Central memory CD4-positive, alpha-beta T cell (primary cell): ENCODE measurements around the gene ARHGAP42.
"Not testable (repeated sequence)": the region's sequence is repeated elsewhere in the genome, so short reads cannot be mapped to it uniquely, and the experiment has no call there.

Experiments used
- DNase-seq: peaks from one replicate; pipeline ENCODE4 v3.0.0; 2022

The ARHGAP42 gene

DNA sequence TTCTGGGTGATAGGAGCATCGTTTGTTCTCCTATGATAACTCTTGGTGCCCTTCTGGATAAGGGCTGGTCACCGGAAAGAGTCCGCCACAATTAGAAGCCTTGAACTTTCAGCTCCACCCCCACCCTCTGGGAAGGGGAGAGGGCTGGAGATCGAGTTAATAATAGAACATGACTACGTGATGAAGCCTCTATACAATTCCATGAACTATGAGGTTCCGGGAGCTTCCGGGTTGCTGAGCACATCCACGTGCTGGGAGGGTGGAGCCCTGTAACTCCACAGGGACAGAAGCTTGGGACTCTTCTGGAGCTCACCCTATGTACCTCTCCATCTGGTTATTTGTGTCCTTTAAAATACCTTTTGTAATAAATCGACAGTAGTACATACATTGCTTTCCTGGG is 40.3 kb downstream of the ARHGAP42 start:
- DNase-seq = no peak

DNA sequence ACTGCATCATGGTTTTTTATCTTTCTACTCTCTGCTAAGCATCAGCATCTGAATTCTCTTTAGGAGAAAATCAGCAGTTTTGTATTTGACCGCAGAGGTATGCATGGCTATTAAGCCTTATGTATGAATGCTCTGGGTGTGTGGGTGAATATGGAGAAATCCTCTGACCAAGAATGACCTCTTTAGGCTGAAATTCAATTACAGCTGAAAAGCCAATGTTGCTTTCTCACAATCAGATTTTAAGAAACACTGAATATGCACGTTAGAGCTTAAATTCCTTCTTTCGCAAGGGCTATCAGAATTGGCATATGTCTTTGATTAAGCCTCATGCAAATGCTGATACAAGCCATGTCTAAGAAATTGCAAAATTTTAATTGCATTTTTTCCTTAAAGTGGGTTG is 43.2 kb downstream of the ARHGAP42 start:
- no peak for DNase-seq

DNA sequence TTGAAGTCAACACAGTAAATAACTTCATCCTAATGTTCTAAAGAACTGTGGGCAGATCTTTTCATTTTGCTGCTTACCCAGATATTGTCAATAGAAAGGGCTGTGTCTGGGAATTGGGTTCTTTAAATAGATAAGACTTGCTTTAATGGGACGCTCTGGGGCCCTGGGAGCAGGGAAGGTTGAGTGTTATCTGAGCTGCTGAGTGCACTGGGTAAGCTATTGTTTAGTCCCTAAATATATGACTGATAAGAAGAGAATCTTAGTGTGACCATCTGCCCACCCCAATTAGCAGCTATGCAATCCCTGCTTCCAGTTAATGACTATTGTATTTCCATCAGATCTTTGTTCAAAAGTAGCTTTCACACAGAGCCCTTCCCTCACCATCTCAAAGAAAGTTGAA is 44.4 kb downstream of the ARHGAP42 start:
- DNase-seq = no peak

DNA sequence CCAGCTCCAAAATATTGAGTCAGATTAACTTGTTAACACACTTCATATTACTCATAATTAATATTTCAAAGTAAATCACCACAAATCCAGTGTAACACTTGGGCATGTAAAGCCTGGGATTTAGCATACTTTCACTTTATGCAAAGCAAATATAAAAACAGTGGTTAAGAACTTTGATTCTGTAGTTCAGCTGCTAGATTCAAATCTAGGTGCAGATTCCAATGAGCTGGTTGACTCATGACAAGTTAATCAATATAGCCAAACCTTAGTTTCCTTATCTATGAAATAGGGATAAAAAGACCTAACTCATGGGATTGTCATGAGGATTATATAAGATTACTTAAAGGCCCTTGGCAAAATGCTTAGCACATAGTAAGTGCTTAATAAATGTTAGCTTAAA is 45.9 kb downstream of the ARHGAP42 start:
- no peak for DNase-seq

DNA sequence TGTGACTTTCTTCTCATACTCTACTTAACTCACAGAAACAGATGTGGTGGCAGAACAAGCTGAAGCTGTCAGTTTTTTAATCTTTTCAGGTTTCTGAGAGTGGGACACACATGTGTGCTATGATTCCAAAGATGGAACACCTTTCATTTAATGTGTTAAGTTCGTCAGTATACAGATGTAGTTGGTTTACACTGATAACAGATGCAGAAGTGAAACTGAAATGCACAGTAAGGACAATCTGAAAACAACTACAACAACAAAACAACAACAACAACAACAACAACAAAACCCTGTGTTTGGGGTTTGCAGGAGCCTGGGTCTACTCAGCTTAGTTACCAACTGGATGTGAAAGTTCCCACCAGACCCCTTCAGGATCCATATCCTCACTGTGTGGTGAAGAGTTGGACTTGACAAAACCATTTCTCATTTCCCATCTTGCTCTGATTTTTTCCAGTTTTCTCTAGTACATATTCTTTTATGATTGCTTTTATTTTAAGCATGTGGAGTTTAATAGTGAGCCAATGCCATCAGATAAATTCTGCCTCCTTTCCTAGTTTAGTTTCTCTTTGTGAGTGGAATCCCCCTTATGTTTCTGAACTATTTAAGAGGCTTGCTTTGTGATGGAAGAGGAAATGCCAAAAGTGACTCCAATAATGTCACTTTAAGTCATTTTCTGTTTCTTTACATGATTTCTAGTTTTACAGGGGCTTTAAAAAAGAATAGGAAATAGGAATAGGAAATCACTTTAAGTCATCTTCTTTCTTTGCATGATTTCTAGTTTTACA is 47.8 kb downstream of the ARHGAP42 start:
- no peak for DNase-seq

DNA sequence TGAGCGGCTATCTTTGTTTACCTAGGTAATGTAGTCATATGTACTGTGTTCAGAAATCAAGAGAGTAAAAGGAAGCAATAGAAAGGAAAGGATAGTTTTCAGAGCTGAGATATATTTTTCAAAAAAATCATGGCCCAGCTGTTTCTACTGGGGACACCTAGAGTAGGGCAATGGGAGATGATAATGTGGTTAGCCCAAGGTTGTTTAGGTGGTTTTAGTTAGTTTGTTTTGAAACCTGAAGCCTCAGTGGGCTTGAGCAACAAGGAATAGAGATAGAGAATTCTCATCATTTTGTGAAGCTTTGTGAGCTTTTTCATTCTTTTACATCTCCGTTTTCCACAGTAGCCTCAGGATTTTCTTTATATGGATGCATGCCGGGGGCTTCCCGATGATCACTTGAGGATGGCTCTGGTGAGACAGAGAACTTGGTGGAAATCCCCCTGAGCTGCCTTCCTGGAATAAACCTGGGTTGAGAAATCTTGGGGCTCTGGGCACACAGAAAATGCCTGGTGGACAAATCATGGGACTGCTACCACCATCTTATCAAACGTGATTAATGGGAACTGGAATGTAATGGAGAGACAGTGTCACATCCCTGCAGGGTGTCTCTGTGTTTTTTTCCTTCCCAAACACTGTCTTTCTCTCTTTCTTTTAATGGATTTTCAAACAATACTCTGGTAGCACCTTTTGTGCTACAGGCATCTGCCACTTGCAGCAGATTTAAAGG is 49.0 kb downstream of the ARHGAP42 start:
- DNase-seq = no peak

DNA sequence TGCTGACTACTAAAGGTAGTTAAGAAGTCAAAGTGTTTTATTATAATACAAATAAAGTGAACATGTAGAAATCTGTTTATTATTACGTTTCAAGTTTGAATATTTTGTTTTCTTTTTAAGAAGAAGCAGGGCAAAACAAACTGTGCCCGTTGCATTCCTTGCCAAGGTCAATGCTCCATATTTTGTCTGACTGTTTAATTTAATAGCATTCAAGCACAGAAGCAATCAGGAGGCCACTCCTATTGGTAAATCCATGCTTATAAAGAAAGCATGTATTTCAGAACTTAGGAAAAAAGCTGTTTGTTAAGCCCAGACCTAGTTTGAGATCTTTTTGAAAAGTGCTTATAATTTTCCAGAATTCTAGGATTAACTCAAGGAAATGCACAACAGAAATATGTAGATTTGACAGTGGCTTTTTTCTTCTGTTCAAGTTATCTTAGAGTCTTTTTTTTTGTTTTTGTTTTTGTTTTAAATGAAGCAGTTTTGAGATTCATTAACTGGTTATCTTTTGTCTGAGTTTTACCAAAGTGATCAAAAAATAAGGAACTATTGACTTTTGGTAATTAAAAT is 51.7 kb downstream of the ARHGAP42 start:
- no peak for DNase-seq

DNA sequence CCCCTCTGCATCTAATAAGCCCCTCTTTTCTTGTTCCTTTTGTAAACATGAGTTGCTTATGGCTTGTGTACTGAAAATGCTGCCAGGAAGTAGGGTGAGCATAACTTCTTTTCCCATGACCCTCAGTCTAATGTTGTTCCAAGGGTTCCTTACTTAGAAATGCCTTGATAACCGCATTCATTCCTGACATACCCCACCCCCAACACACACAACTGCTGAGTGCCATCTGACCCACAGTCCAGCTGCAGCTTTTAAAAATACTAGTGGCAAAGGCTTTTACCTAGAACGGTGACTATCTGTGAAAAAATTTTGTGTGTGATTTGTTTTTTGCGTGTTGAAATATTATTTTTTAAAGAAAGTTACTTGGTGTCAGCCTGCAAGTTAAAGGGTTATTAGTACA is 52.6 kb downstream of the ARHGAP42 start:
- no peak for DNase-seq

DNA sequence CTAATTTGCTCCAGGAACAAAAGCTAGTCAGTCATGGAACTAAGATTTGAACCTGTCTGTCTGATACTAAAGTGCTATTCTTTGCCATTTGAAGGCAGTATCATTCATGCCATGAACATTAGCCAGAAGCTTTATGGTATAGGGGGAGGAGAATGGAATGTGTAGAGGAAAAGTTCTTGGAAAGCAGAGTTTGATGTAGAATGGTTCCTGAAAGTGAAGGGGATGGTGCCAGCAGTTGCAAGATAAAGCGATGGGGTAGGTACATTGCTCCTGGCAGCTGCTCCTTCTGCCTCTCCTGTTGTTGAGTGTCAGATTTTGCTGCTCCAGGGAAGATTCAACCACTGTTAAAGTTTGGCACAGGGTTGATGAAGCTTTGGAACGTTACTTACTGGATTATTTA is 53.4 kb downstream of the ARHGAP42 start:
- no peak for DNase-seq

DNA sequence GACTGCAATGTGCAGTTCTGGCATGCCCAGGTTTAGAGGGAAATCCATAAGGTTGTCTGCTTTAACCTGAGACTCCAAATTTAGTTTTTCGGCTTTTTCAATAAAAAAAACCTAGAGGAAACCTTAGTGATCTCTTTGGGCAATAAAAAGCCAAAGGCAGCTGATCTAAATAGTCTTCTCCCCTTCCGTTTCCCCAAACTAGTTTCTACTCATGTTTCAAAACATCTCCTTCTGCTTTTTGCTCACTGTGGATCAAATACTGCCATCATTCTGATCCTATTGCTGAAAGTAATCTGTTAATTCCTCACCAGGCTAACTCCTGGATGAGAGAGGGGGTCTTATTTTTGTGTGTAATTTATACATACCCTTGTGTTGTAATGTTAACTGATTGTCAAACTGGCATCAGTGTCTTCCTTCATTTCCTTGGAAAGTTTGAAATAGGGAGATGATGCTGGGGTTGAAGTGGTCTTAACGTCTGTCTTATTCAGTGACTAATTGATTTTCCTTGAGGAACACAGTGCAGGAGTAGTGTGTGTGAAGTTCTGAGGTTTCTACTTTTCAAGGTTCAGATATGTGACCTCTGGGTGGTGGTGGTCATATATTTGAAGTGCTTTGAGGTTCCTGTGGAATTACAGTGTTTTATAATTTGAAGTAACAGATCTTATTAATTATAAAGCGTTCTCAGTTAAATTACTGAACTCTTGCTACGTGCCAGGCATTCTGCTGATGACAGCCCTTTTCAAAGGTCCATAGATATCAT is 55.0 kb downstream of the ARHGAP42 start:
- no peak for DNase-seq

DNA sequence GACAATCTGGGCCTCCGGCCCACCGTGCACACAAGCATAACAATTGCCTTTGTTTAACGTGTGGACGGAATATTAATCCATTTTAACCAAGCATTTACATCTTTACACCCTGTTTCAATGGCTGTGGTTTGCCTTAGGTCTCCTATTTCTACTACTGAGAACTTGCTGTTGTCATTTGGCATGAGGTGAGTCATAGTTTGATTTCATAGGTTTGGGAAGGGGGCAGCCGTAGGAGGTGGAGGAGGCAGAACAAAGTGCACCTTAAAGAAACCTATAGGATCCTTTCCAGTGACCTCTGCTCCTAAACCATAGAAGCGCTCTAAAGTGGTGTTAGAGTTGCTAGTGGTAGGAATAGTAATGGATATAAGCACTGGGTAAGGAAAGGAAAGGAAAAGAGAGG is 59.4 kb downstream of the ARHGAP42 start:
- no peak for DNase-seq

DNA sequence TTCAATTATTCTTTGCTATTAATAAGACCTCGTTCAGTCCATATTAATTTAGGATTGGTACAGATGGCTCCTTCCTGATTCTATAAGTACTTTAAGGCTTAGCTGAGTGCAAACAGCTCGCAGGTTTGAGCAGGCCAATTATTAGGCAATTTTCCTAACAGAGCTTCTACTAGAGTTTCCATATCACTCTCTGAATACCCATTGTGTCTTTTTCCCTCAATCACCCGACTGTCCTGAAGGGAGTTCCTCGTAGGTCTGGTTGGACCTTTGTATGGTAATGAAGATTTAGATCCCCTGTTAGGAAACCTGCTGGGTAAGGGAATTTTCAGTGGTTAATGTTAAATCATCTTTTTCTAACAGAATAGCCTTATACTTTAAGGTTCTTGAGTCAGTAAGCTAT is 61.1 kb downstream of the ARHGAP42 start:
- DNase-seq = no peak

DNA sequence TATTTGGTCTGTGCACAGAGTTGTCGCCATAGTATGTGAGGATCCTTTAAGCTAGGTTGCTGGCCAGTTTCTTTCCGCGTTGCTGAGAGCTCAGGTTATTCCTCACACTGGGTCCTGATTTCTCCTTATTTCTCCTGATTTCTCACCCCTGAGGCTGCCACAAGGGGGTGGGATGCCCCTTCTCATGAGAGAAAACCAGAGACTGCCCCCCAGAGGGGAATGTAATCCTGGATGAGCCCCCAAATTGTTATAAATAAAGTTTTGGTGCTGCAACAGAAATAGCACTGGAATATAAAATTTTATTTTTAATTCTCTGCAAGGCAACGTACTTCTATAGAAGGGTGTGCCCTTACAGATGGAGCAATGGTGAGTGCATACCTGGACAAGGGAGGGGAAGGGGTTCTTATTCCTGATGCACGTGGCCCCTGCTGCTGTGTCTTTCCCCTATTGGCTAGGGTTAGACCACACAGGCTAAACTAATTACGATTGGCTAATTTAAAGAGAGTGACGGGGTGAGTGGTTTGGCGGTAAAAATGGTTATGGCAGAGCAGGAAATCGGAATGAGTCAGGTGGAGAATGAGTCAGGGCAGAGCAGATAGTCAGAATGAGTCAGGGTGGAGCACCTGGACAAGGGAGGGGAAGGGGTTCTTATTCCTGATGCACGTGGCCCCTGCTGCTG is 62.9 kb downstream of the ARHGAP42 start:
- not testable (repeated sequence) for DNase-seq

DNA sequence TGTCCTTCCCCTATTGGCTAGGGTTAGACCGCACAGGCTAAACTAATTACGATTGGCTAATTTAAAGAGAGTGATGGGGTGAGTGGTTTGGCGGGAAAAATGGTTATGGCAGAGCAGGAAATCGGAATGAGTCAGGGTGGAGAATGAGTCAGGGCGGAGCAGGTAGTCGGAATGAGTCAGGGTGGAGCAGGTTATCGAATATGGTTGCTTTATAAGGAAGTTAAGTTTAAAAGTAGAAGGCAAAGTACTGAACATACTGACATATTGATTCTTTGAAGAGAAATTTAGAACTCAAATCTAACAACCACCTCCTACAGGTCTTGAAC is 63.4 kb downstream of the ARHGAP42 start:
- DNase-seq = not testable (repeated sequence)

DNA sequence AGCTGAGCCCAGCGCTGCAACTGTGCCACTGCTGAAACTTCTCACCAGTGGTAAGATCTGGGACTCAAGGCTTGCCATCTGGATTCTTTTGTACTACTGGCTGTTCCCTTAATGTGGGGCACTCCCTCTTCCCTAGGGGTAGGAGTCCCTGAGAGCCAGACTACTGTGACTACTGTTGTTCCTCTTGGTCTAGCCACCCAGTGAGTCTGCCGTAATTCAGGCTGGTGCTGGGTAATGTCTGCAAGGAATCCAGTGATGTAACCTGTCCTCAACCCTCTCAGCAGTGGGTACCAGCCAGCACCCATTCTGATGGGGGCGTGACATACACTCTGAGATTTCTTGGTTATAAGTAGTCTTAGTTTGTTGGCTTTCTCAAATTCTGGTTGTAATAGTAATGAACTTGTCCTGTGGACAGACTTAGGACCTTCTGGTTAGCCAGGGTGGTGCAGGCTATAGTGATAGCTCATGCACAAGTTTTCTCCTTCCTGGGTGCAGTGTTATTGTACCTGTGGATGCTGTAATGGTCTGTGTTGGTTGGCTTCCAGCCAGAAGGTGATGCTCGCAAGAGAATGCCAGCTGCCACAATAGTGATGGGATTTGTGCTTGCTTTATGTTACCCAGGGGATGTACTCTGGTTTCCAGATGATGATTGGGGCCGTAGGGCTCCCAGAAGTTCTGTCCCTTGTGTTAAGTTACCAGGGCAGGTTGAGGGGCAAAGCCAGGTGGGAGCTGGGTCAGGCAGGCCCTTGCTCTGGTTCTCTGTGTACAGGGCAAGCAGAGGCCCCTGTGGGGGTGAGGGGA is 65.5 kb downstream of the ARHGAP42 start:
- no peak for DNase-seq

DNA sequence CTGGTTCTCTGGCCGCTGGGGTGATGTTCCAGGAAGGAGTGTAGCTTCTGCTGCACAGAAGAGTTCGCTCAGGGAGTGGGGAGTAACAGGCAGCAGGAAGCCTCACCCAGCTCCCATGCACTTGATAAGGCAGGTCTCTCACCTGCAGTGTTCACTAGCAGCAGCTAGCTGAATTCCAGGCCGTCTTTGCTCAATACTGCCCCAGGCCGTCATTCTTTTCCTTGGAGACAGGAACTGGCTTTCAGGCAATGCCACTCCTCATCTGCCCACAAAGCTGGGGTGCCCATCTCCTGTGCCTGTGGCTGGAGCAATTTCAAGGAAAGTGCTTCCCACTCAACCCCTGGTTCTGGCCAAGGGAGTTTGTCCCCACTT is 66.1 kb downstream of the ARHGAP42 start:
- no peak for DNase-seq

DNA sequence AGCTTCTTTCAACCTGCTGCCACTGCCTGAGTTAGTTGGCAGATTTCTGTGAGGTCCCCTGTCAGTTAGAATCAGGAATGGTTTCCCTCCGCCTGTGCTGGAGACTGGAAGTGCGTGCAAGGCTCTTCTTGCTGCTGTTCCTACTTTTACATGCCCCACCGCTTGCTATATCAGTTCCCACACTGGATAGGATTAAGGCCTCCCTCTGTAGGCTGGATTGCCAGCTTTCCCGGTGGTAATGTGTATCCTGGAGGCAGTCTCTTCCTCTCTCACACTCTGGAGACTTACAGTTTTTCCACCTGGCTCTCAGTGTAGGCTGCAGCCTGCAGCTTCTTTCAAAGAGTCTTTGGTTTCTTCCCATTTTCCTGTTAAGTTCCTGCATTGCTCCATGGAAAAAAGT is 66.5 kb downstream of the ARHGAP42 start:
- no peak for DNase-seq

DNA sequence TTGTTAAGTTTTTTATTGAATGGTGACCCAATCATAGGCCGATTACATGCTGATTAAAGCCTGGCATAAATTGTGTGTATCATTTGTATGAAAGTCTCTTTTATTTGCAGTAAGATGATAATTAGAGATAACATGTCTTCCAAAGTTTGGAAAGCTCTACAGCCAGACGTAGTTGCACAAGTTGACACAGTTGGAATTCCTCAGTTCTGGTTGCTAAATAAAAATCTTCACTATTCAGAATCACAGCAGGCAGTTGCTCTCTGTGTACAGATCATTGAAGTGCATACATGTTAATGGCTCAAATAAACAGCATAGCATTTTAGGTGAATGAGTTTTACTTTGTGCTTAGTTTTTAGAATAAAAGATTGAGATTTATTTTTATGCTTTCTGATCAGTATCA is 69.5 kb downstream of the ARHGAP42 start:
- DNase-seq = no peak

DNA sequence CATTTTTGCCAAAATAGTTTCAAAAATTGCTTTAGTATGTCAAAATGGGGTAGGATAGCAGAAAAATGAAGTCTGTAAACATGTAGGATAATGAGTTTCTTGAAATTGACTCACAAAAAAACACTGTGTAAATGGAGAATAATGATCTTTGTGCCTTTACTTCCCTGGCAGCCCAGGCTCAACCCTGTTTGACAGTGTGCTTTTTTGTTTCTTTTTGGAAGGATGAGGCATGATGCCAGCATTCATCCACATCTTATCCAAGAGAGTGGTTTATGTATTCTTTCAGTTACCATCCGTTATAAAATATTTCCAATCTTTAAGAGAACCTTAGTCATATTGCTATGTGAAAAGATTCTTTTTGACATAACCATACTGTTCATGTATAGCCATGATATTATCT is 70.6 kb downstream of the ARHGAP42 start:
- no peak for DNase-seq

DNA sequence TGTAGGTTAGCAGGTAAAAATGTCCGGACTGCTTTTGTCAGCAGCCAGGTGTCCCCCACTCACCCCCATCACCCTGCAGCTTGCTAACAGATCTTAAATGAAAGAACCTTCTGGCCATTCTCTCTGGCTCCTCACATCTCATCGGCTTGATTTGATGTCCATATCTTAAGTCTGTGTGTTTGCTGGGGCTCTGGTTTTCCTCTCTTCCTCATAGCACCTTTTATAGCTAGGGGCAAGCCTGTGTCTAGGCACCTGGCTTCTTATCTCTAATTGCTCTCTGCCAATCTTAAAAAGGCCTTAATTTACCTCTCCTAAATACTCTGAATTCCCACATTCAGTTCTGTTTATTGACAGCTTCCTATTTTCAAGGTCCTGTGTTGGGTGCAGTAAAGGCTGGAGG is 72.0 kb downstream of the ARHGAP42 start:
- DNase-seq = no peak

DNA sequence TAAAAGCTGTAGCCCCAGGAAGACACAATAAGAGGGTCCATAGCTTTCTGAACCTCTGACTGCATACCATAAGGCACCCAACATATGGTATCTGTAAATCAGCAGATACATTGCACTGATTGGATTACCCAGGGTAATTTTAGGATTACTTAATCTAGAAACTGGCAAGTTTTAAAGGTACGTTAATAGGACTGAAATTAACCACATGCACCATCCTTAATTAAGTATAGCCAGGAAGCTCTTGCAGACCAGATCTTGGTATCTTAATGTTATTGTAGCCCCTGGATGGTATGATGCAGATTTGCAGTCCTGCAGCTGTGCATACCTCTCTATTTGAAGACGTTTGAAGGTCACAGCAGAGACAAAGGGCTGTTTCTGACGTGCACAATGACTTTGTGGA is 72.8 kb downstream of the ARHGAP42 start:
- no peak for DNase-seq

DNA sequence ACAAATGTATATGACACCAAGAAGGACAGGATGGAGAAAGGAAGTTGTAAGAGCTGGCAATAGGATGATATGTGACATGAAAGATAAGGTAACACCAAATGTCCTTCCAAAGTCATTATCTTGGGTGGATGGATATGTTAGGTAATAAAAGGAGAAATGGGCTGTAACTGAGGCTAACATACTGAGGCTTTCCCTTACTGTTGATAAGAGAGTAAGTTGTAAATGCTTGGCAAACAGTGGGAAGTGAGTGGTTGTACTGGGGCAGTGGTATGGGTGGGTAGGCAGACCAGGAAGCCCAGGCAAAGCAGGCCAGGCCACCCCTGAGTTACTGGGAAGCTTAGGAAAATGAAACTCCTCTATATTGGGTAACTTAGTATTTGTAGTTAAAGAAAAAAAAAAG is 73.7 kb downstream of the ARHGAP42 start:
- DNase-seq = no peak
